Heart right ventricle (tissue), 16 donors: Measurements from ENCODE around the gene CRLF2. TPM values are rescaled to one million over a fixed set of nuclear protein-coding genes. Genes with fewer than 3 reads are reported as not detected.
"Not testable (repeated sequence)": the region's sequence is repeated elsewhere in the genome, so short reads cannot be mapped to it uniquely, and the experiment has no call there.

Source experiments
- ATAC-seq, 8 donors: fragments of 200-7000 bp; cut with Tn5 transposase; one replicate each; pipeline ENCODE4 v1.9.1; 2020; ENCODE audit warnings: mild to moderate bottlenecking in 8 of 8, moderate library complexity in 8 of 8, moderate number of reproducible peaks in 1 of 8
- DNase-seq, 2 donors: peaks; one replicate each; pipeline ENCODE4 v3.0.0-alpha.2; 2020
- H3K27ac ChIP-seq, 10 donors: fragments of 200-600 bp; sonication (generic) in 2 of 10; one replicate each; pipeline versions ENCODE4 v1.5.0 to v1.8.0; 2020 to 2022; ENCODE audit warnings: mild to moderate bottlenecking in 3 of 10
- H3K27me3 ChIP-seq, 7 donors: fragments of 200-600 bp; one replicate each; pipeline ENCODE4 v1.8.0; 2021 to 2022; ENCODE audit warnings: mild to moderate bottlenecking in 2 of 7
- H3K36me3 ChIP-seq, 9 donors: fragments of 200-600 bp; sonication (generic) in 1 of 9; one replicate each; pipeline versions ENCODE4 v1.5.0 to v1.8.0; 2020 to 2022; ENCODE audit warnings: mild to moderate bottlenecking in 2 of 9
- H3K4me1 ChIP-seq, 9 donors: fragments of 200-600 bp; sonication (generic) in 1 of 9; one replicate each; pipeline versions ENCODE4 v1.5.0 to v1.8.0; 2020 to 2022; ENCODE audit warnings: mild to moderate bottlenecking in 4 of 9
- H3K4me3 ChIP-seq, 10 donors: fragments of 200-600 bp; sonication (generic) in 2 of 10; one replicate each; pipeline versions ENCODE4 v1.5.0 to v1.8.0; 2020 to 2022; ENCODE audit warnings: mild to moderate bottlenecking in 7 of 10, moderate library complexity in 2 of 10
- H3K9me3 ChIP-seq, 11 donors: fragments of 200-600 bp in 10 of 11; sonication (generic) in 2 of 11; one replicate each; pipeline versions ENCODE4 v1.5.0 to v1.8.0; 2013 to 2022; ENCODE audit warnings: mild to moderate bottlenecking in 2 of 11, control low read depth in 1 of 11, moderate library complexity in 1 of 11
- WGBS, 2 donors: extraction: QIAGEN DNeasy Blood & Tissue Kit; methylation state at CpG; one replicate each; pipeline ENCODE4 v1.1.7; 2013; ENCODE audit warnings: inconsistent platforms in 1 of 2; 5-methylcytosine and 5-hydroxymethylcytosine counted together
- intact Hi-C, 10 donors: fragments of 100-400 bp; cut with DNase I; formaldehyde crosslinking; loops; one replicate each; pipeline versions ENCODE4 v1.11.1 to v1.14.2; 2022
- polyA plus RNA-seq, 2 donors: library from polyadenylated mRNA; stranded (reverse); fragments of 200-250 nt; gene quantifications; one replicate each; pipeline ENCODE4 v1.2.3, GENCODE V29; 2013
- total RNA-seq, 10 donors: library from RNA; stranded (reverse); fragmentation: NEBNext Ultra II Directional in 3 of 10; extraction: Animal tissue kit (Norgen Biotek cat#: 25700) in 3 of 10; gene quantifications; one replicate each; pipeline versions ENCODE4 v1.2.1 to v1.2.4, GENCODE V29; 2021 to 2023
- TF ChIP-seq, protein P1 (sequence below), 9 donors: fragments of 200-600 bp; sonication (generic) in 2 of 9; IDR thresholded peaks; one replicate each; pipeline versions ENCODE4 v1.5.0 to v1.8.0; 2021 to 2022; ENCODE audit warnings: antibody characterized with exemption in 9 of 9, mild to moderate bottlenecking in 5 of 9, moderate library complexity in 1 of 9
- donor health status: Arrhythmogenic right ventricular cardiomyopathy.
- donor health status: ischemic (EF 13 %, LVEDD 7.1; RV severe dilation, severe dysfunction).
- donor health status: healthy with polysubstance abuse.
- donor health status: DM: no; HTN: yes; CAD: no.
- donor health status: DM: no; HTN: no; CAD: no.
- donor health status: ischemic (EF 25% LVEDD 6.9; RV normal size, moderate dysfunction).
- donor health status: ischemic (EF 25% LVEDD 5.7; RV mildly dilated, moderate dysfunction).
- donor health status: healthy.
- donor health status: DM: yes; HTN: yes; CAD: no.
- donor health status: Ischemic cardiomyopathy.
- donor health status: ischemic (EF 35%, LVEDD 5.7; RV mildly dilated, moderate dysfunction).
- donor health status: nonischemic (EF 11% LVEDD 7.7; RV severe dilation, severe dysfunction).
- donor health status: DM: yes; HTN: yes; CAD: no.
- donor health status: PGD.
- donor health status: ischemic (EF 29% LVEDD 5.4; RV normal size, mild dysfunction).
- donor health status: nonischemic (EF 23%, LVEDD 6.1; RV moderate dilation, normal function).

The CRLF2 gene
- total and polyA plus RNA-seq, 12 donors = 0.07 to 0.51 (median 0.36) TPM; not detected in 7

DNA sequence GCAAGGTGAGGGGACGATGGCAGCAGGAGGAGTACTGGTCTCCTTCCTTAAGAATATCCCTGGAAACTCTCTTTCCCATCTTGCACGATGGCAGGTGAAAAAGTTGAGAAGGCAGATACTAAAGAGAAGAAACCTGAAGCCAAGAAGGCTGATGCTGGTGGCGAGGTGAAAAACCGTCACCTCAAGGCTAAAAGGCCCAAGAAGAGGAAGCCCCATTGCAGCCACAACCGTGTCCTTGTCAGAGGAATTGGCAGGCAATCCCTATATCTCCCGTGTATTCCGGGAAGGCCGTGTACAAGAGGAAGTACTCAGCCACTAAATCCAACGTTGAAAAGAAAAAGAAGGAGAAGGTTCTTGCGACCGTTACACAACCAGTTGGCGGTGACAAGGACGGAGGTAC lies 40.0 kb downstream of the CRLF2 start:
- Histone ChIP-seq H3K9me3 (no peaks in the 10 kb centered on the region), H3K36me3 (no peaks in the 10 kb centered on the region), H3K4me1 (no peaks in the 10 kb centered on the region), H3K27me3 (peaks cover 0 to 15% (median 0%) of the 10 kb centered on the region in 7 donors), H3K4me3 (no peak overlapping the region), H3K27ac (no peak overlapping the region)
- intact Hi-C loops = no loop called here
- WGBS, 2 donors = 20 to 24% methylated on average over 13 of the region's 13 CpGs
- TF ChIP-seq, protein P1, sequence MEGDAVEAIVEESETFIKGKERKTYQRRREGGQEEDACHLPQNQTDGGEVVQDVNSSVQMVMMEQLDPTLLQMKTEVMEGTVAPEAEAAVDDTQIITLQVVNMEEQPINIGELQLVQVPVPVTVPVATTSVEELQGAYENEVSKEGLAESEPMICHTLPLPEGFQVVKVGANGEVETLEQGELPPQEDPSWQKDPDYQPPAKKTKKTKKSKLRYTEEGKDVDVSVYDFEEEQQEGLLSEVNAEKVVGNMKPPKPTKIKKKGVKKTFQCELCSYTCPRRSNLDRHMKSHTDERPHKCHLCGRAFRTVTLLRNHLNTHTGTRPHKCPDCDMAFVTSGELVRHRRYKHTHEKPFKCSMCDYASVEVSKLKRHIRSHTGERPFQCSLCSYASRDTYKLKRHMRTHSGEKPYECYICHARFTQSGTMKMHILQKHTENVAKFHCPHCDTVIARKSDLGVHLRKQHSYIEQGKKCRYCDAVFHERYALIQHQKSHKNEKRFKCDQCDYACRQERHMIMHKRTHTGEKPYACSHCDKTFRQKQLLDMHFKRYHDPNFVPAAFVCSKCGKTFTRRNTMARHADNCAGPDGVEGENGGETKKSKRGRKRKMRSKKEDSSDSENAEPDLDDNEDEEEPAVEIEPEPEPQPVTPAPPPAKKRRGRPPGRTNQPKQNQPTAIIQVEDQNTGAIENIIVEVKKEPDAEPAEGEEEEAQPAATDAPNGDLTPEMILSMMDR (IDR thresholded peaks at IDR 0.05) = no peak
- DNase-seq = no peak
- ATAC-seq = no peak

DNA sequence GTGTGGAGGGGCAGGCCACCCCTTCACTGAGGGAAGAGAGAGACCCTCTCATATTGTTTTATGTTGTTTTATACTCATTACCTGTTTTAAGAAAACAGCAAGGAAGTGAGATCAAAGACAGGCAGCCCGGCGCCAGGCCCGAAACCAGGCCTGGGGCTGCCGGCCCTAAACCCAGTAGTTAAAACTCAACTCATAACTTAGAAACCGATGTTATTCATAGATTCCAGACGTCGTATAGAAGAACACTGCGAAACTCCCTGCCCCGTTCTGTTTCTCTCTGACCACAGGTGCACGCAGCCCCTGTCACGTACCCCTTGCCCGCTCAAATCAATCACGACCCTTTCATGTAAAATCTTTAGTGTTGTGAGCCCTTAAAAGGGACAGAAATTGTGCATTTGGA lies 40.5 kb downstream of the CRLF2 start:
- ATAC-seq, intact Hi-C loops, H3K36me3 ChIP-seq, DNase-seq, H3K27ac ChIP-seq, H3K4me1 ChIP-seq, H3K4me3 ChIP-seq, H3K9me3 ChIP-seq: not testable (repeated sequence)
- WGBS, 2 donors = 78 to 83% methylated on average over 13 of the region's 13 CpGs
- peaks cover 0 to 13% (median 0%) of the 10 kb centered on the region in 7 donors for H3K27me3 ChIP-seq

DNA sequence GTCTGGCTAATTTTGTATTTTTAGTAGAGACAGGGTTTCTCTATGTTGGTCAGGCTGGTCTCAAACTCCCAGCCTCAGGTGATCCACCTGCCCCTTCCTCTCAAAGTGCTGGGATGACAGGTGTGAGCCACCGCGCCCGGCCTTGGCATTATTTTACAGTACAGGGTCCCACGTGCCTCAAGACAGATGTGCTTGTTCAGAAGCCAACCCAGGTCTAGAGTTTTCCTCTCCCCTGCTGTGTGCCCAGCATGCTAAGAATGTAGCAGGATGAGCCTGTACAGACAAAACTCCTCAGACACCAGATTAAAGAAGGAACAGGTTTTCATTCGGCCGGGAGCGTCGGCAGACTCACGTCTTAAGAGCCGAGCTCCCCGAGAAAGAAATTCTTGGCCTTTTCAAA lies 42.2 kb downstream of the CRLF2 start:
- H3K27ac ChIP-seq = no peak overlapping the region
- H3K9me3 ChIP-seq = no peaks in the 10 kb centered on the region
- H3K4me3 ChIP-seq = no peak overlapping the region
- intact Hi-C loops = no loop called here
- TF ChIP-seq, protein P1 (IDR thresholded peaks at IDR 0.05) = no peak
- 48 to 54% methylated on average over 11 of the region's 11 CpGs for WGBS, 2 donors
- H3K27me3 ChIP-seq = peaks cover 0 to 10% (median 5%) of the 10 kb centered on the region in 7 donors
- no peaks in the 10 kb centered on the region for H3K36me3 ChIP-seq
- peaks cover 0 to 4% (median 0%) of the 10 kb centered on the region in 9 donors for H3K4me1 ChIP-seq
- ATAC-seq (no peak), DNase-seq (no peak)

DNA sequence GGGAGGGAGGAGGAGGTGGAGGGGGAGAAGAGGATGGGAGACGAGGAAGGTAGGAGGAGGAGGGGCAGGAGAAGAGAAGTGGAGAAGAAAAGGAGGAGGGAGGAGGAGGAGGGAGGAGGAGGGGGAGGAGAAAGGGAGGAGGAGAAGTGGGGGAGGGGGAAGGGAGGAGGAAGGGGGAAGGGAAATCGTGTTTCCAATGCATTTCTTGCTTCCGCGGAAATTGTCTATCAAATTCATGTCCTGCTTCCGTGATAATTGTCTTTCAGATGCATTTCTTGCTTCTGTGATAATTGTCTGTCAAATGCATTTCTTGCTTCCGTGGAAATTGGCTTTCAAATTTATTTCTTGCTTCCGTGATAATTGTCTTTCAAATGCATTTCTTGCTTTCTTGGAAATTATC lies 43.3 kb downstream of the CRLF2 start:
- peaks cover 0 to 4% (median 0%) of the 10 kb centered on the region in 9 donors for H3K4me1 ChIP-seq
- no peak overlapping the region for H3K27ac ChIP-seq
- no peaks in the 10 kb centered on the region for H3K36me3 ChIP-seq
- peaks cover 0 to 15% (median 11%) of the 10 kb centered on the region in 7 donors for H3K27me3 ChIP-seq
- 48 to 66% methylated on average over 6 to 7 of the region's 7 CpGs for WGBS, 2 donors
- ATAC-seq = no peak
- no peak for DNase-seq
- intact Hi-C loops = no loop called here
- H3K9me3 ChIP-seq = no peaks in the 10 kb centered on the region
- no peak overlapping the region for H3K4me3 ChIP-seq
- TF ChIP-seq, protein P1 (IDR thresholded peaks at IDR 0.05) = no peak

DNA sequence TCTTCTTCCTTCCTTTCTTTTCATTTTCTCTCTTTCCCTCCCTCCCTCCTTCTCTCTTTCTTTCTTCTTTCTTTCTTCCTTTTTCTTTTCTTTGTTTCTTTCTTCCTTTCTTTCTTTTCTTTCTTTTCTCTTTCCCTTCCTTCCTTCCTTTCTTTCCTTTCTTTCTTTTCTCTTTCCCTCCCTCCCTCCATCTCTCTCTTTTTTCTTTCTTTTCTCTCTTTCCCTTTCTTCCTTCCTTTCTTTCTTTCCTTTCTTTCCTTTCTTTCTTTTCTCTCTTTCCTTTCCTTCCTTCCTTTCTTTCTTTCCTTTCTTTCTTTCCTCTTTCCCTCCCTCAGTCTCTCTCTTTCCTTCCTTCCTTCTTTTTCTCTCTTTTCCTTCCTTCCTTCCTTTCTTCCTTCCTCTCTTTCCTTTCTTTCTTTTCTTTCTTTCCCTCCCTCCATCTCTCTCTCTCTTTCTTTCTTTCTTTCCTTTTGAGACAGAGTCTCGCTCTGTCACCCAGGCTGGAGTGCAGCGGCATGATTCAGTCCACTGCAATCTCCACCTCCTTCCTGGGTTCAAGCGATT lies 44.4 kb downstream of the CRLF2 start:
- WGBS, 2 donors = 93 to 96% methylated on average over 3 of the region's 3 CpGs
- no peak for ATAC-seq
- TF ChIP-seq, protein P1 (IDR thresholded peaks at IDR 0.05) = no peak
- Histone ChIP-seq H3K27me3 (peaks cover 0 to 22% (median 11%) of the 10 kb centered on the region in 7 donors), H3K9me3 (no peaks in the 10 kb centered on the region), H3K36me3 (no peaks in the 10 kb centered on the region), H3K4me1 (peaks cover 0 to 4% (median 0%) of the 10 kb centered on the region in 9 donors), H3K4me3 (no peak overlapping the region), H3K27ac (no peak overlapping the region)
- DNase-seq = no peak
- intact Hi-C loops = no loop called here
